HepG2 (cell line): ENCODE measurements around the gene ALX4. TPM values are rescaled to one million over a fixed set of nuclear protein-coding genes. Genes with fewer than 3 reads are reported as not detected.

Source experiments
- ATAC-seq: fragments of 200-7000 bp; cut with Tn5 transposase; 3 replicates; pipeline ENCODE4 v1.9.1; 2020; ENCODE audit warnings: mild to moderate bottlenecking, moderate library complexity
- BruUV-seq: library from RNA; stranded (reverse); fragments of 400-500 nt; replicated peaks from 2 replicates; lab custom pipeline; 2021; lab: Mats Ljungman, UMichigan
- CTCF ChIA-PET: fragments of 300-600 bp; formaldehyde crosslinking; extraction: SDS; loops from one replicate; lab custom pipeline; 2021; ENCODE audit warnings: low total read pairs, inconsistent platforms, low intra/inter-chr PET ratio; lab: Yijun Ruan, JAX
- POLR2A ChIA-PET: fragments of 350-600 bp; sonication (Branson Sonifier 250); formaldehyde crosslinking; loops from one replicate; lab custom pipeline; 2020; ENCODE audit warnings: antibody characterized with exemption, inconsistent platforms; lab: Yijun Ruan, JAX
- DNase-seq: peaks from one replicate; pipeline ENCODE4 v3.0.0-alpha.2; 2015; ENCODE audit warnings: low spot score
- FAIRE-seq: peaks from 3 replicates; lab custom pipeline; 2011; peaks lifted over from hg19 to GRCh38; lab: Jason Lieb, UNC
- H2AFZ ChIP-seq: one replicate; pipeline ENCODE4 v1.6.1; 2011; ENCODE audit warnings: low read length, inconsistent platforms
- H3K27ac ChIP-seq: fragments of 300-600 bp; 3 replicates; pipeline ENCODE4 v1.8.0; 2011; ENCODE audit warnings: mixed run types, mild to moderate bottlenecking, mixed read lengths, low read length, inconsistent platforms; ENCODE audit not compliant: insufficient read depth; ENCODE audit errors: extremely low read length
- H3K27me3 ChIP-seq, 2 experiments: fragments of 200-600 bp in 1 of 2; 2 replicates in 1 of 2; 3 replicates in 1 of 2; pipeline versions ENCODE4 v1.6.0 to v1.8.0; 2011; ENCODE audit warnings: low read length in 2 of 2, mild to moderate bottlenecking in 2 of 2, moderate library complexity in 2 of 2, inconsistent platforms in 1 of 2; ENCODE audit not compliant: insufficient read depth in 2 of 2, control insufficient read depth in 1 of 2
- H3K36me3 ChIP-seq, 2 experiments: fragments of 200-600 bp in 1 of 2; replicated peaks in 1 of 2; 2 replicates in 1 of 2; 3 replicates in 1 of 2; pipeline versions ENCODE4 v1.5.1 to v1.8.0; 2011; ENCODE audit warnings: low read length in 2 of 2, inconsistent platforms in 1 of 2; ENCODE audit not compliant: insufficient read depth in 2 of 2, control insufficient read depth in 1 of 2
- H3K4me1 ChIP-seq: 2 replicates; pipeline ENCODE4 v1.5.1; 2012; ENCODE audit warnings: low read length, inconsistent platforms; ENCODE audit not compliant: insufficient read depth
- H3K4me2 ChIP-seq: 2 replicates; pipeline ENCODE4 v1.6.0; 2011; ENCODE audit warnings: low read depth, low read length, inconsistent platforms
- H3K4me3 ChIP-seq, 3 experiments: fragments of 200-600 bp in 1 of 3; sonication (generic), shearing (Covaris generic) in 1 of 3; replicated peaks in 1 of 3; 2 replicates each; pipeline ENCODE4 v1.5.1; 2011 to 2016; ENCODE audit warnings: low read length in 3 of 3, inconsistent platforms in 2 of 3, low read depth in 2 of 3, mild to moderate bottlenecking in 2 of 3, control low read depth in 1 of 3, mixed read lengths in 1 of 3; ENCODE audit not compliant: insufficient read depth in 1 of 3
- H3K79me2 ChIP-seq: one replicate; pipeline ENCODE4 v1.6.1; 2011; ENCODE audit warnings: low read length, inconsistent platforms; ENCODE audit not compliant: insufficient read depth
- H3K9ac ChIP-seq: 2 replicates; pipeline ENCODE4 v1.6.0; 2011; ENCODE audit warnings: mild to moderate bottlenecking, low read depth, low read length, inconsistent platforms; ENCODE audit not compliant: insufficient read depth
- H3K9me3 ChIP-seq: 2 replicates; pipeline ENCODE4 v1.5.1; 2012; ENCODE audit warnings: mild to moderate bottlenecking, low read length
- H4K20me1 ChIP-seq: 2 replicates; pipeline ENCODE4 v1.6.0; 2011; ENCODE audit warnings: inconsistent platforms, mild to moderate bottlenecking, low read length, moderate library complexity; ENCODE audit not compliant: insufficient read depth
- GATAD2A ChIP-seq: IDR thresholded peaks from 2 replicates; pipeline ENCODE4 v1.6.1; 2016
- HOXD1 ChIP-seq: sonication (generic); formaldehyde crosslinking; IDR thresholded peaks from 2 replicates; pipeline ENCODE4 v1.5.0; 2020; ENCODE audit warnings: missing genetic modification reagents
- NFKB2 ChIP-seq: sonication (generic); formaldehyde crosslinking; IDR thresholded peaks from 2 replicates; pipeline ENCODE4 v1.4.0; 2020; ENCODE audit warnings: missing genetic modification reagents, borderline replicate concordance
- SPEN ChIP-seq: sonication (generic); formaldehyde crosslinking; IDR thresholded peaks from 2 replicates; pipeline ENCODE4 v1.5.1; 2020; ENCODE audit warnings: low read depth, mild to moderate bottlenecking, missing genetic modification reagents
- ZMYM3 ChIP-seq: sonication (generic); formaldehyde crosslinking; IDR thresholded peaks from 2 replicates; pipeline ENCODE4 v1.5.1; 2020; ENCODE audit warnings: mild to moderate bottlenecking, missing genetic modification reagents
- ZNF264 ChIP-seq: sonication (generic); formaldehyde crosslinking; IDR thresholded peaks from 2 replicates; pipeline ENCODE4 v1.4.0; 2020; ENCODE audit warnings: missing genetic modification reagents
- ZNF816 ChIP-seq: sonication (generic); formaldehyde crosslinking; IDR thresholded peaks from 2 replicates; pipeline ENCODE4 v1.8.0; 2022; ENCODE audit warnings: missing genetic modification reagents, mild to moderate bottlenecking, borderline replicate concordance
- WGBS: methylation state at CpG from one replicate; pipeline ENCODE4 v1.1.6; 2017; ENCODE audit warnings: low lambda C conversion rate; 5-methylcytosine and 5-hydroxymethylcytosine counted together
- in situ Hi-C: cut with HindIII; loops from 2 replicates; pipeline ENCODE4 v1.10.0; 2017; ENCODE audit warnings: low pct_unique_long_range_greater_than_20kb; ENCODE audit not compliant: extremely low pct_ligation_motif_present
- intact Hi-C: fragments of 100-400 bp; cut with micrococcal nuclease; formaldehyde crosslinking; loops from one replicate; pipeline ENCODE4 v1.10.0; 2022; ENCODE audit not compliant: unreplicated experiment
- polyA plus RNA-seq, 8 experiments: library from polyadenylated mRNA; depleted of rRNA in 3 of 8; stranded (reverse) in 7 of 8; unstranded in 1 of 8; fragments of >200 nt; fragmentation: Illumina TruSeq in 4 of 8; extraction: Trizol in 4 of 8; gene quantifications; 2 replicates each; pipeline versions ENCODE4 v1.2.1 to v1.2.3, GENCODE V29; 2011 to 2016; ENCODE audit warnings: low read depth in 4 of 8, missing spikeins in 1 of 8, mixed read lengths in 1 of 8; ENCODE audit not compliant: insufficient read depth in 1 of 8
- total RNA-seq, 5 experiments: library from RNA; depleted of rRNA; stranded (reverse); fragments of >200 nt; fragmentation: Illumina TruSeq; extraction: Trizol; gene quantifications; 2 replicates each; pipeline ENCODE4 v1.2.3, GENCODE V29; 2016; ENCODE audit warnings: low read depth in 1 of 5
- TF ChIP-seq, protein P1 (sequence below), 2 experiments: sonication (generic) in 1 of 2; formaldehyde crosslinking in 1 of 2; IDR thresholded peaks; 2 replicates each; pipeline versions ENCODE4 v1.6.1 to v1.9.0; 2014 to 2022; ENCODE audit warnings: antibody characterized with exemption in 1 of 2, borderline replicate concordance in 1 of 2, inconsistent platforms in 1 of 2, low read depth in 1 of 2, missing genetic modification reagents in 1 of 2
- TF ChIP-seq, protein P2 (sequence below): sonication (generic); formaldehyde crosslinking; IDR thresholded peaks from 2 replicates; pipeline ENCODE4 v1.4.0; 2020; ENCODE audit warnings: mild to moderate bottlenecking, low read depth, missing genetic modification reagents
- TF ChIP-seq, protein P3 (sequence below): sonication (generic); formaldehyde crosslinking; IDR thresholded peaks from 2 replicates; pipeline ENCODE4 v1.5.0; 2020; ENCODE audit warnings: missing genetic modification reagents
- TF ChIP-seq, protein P4 (sequence below): sonication (generic); formaldehyde crosslinking; IDR thresholded peaks from 2 replicates; pipeline ENCODE4 v1.5.0; 2020; ENCODE audit warnings: missing genetic modification reagents
- TF ChIP-seq, protein P5 (sequence below): sonication (generic); formaldehyde crosslinking; IDR thresholded peaks from 2 replicates; pipeline ENCODE4 v1.4.0; 2020; ENCODE audit warnings: mild to moderate bottlenecking, missing genetic modification reagents

The ALX4 gene
- total and polyA plus RNA-seq, 2 of the 13 experiments (the other 11 are each of a cell fraction or from before 2014, with no cell fraction given) = not detected

DNA sequence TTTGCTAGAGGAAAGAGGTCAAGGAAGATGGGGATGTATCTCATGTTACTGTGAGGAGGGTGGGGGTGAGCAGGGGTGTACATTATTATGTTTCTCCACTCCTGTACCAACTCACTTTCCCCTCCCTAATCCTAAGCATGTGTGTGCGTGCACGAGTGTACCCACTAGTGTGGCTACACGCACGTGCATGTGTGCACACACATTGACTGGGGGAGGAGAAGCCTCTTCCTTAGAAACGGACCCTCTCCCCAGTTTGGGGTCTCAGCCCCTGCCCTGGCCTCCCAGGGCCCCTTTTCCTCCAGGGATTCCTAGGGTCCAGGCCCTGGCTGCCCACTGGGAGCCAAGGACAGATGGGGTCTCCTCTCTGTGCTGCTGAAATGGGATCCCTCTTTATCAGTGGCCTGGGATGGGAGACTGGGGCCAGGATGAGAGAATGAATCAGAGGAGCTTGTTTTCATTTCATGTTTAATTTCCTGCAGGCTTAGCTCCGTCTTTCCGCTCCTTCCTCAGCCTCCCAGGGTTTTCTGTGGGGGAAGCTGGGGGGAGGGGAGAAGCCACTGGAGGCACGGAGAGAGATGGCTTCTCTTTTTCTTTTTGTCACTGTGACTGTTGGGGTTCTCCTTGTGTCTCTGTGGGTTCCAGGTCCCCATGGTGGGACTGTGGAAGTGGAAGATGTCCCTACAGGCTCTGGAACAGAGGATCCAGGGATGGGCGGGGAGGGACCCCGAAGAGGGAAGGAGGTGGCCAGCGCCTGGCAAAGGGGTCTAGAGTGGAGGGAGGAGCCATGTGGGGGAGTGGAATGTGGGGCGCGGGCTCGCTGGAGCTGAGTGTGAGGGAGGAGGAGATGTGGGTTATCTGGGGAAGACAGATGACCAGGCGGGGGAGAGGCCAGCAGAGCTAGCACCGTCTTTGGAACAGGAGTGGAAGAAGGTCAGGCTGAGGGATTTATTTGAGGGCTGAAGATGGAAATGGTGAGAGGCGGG is 40.3 kb downstream of the ALX4 start:
- no peak for DNase-seq
- H3K4me2 ChIP-seq = no peak overlapping the region
- H3K27ac ChIP-seq = no peak overlapping the region
- POLR2A ChIA-PET = no interaction called here
- WGBS = 56% methylated on average over 17 of the region's 17 CpGs
- H3K9ac ChIP-seq = no peak overlapping the region
- intact Hi-C loops (no loop called here), in situ Hi-C loops (no loop called here)
- no TSS peak for BruUV-seq
- no peaks in the 10 kb centered on the region for H3K79me2 ChIP-seq
- peaks cover 1 to 4% of the 10 kb centered on the region in 2 experiments; a peak in 2 of 5 replicates for H3K27me3 ChIP-seq
- FAIRE-seq = no peak
- H4K20me1 ChIP-seq = no peaks in the 10 kb centered on the region
- H3K36me3 ChIP-seq = no peaks in the 10 kb centered on the region
- H3K4me3 ChIP-seq = no peak overlapping the region
- no peak overlapping the region for H2AFZ ChIP-seq
- ATAC-seq = no peak
- H3K4me1 ChIP-seq = peaks cover 12% of the 10 kb centered on the region
- H3K9me3 ChIP-seq = peaks cover 5% of the 10 kb centered on the region
- CTCF ChIA-PET = no interaction called here
- TF ChIP-seq, protein P1, sequence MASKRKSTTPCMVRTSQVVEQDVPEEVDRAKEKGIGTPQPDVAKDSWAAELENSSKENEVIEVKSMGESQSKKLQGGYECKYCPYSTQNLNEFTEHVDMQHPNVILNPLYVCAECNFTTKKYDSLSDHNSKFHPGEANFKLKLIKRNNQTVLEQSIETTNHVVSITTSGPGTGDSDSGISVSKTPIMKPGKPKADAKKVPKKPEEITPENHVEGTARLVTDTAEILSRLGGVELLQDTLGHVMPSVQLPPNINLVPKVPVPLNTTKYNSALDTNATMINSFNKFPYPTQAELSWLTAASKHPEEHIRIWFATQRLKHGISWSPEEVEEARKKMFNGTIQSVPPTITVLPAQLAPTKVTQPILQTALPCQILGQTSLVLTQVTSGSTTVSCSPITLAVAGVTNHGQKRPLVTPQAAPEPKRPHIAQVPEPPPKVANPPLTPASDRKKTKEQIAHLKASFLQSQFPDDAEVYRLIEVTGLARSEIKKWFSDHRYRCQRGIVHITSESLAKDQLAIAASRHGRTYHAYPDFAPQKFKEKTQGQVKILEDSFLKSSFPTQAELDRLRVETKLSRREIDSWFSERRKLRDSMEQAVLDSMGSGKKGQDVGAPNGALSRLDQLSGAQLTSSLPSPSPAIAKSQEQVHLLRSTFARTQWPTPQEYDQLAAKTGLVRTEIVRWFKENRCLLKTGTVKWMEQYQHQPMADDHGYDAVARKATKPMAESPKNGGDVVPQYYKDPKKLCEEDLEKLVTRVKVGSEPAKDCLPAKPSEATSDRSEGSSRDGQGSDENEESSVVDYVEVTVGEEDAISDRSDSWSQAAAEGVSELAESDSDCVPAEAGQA (IDR thresholded peaks at IDR 0.05; ENCODE audit: low read depth) = no peak
- TF ChIP-seq, protein P1 (CRISPR knock-in tag; IDR thresholded peaks at IDR 0.05; ENCODE audit: borderline replicate concordance) = no peak
- TF ChIP-seq, protein P2, sequence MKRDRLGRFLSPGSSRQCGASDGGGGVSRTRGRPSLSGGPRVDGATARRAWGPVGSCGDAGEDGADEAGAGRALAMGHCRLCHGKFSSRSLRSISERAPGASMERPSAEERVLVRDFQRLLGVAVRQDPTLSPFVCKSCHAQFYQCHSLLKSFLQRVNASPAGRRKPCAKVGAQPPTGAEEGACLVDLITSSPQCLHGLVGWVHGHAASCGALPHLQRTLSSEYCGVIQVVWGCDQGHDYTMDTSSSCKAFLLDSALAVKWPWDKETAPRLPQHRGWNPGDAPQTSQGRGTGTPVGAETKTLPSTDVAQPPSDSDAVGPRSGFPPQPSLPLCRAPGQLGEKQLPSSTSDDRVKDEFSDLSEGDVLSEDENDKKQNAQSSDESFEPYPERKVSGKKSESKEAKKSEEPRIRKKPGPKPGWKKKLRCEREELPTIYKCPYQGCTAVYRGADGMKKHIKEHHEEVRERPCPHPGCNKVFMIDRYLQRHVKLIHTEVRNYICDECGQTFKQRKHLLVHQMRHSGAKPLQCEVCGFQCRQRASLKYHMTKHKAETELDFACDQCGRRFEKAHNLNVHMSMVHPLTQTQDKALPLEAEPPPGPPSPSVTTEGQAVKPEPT = no peak
- no peak for TF ChIP-seq SPEN (CRISPR knock-in tag)
- no peak for TF ChIP-seq HOXD1 (CRISPR knock-in tag)
- TF ChIP-seq, protein P3, sequence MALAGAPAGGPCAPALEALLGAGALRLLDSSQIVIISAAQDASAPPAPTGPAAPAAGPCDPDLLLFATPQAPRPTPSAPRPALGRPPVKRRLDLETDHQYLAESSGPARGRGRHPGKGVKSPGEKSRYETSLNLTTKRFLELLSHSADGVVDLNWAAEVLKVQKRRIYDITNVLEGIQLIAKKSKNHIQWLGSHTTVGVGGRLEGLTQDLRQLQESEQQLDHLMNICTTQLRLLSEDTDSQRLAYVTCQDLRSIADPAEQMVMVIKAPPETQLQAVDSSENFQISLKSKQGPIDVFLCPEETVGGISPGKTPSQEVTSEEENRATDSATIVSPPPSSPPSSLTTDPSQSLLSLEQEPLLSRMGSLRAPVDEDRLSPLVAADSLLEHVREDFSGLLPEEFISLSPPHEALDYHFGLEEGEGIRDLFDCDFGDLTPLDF (CRISPR knock-in tag) = no peak
- TF ChIP-seq, protein P4, sequence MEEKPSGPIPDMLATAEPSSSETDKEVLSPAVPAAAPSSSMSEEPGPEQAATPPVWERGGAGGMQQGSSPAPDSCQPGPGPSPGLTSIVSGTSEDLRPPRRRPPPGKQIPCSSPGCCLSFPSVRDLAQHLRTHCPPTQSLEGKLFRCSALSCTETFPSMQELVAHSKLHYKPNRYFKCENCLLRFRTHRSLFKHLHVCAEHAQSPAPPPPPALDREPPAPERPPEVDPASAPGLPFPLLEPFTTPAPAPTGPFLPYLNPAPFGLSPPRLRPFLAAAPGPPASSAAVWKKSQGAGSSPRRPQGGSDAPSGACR (CRISPR knock-in tag) = no peak
- no peak for TF ChIP-seq ZNF264 (CRISPR knock-in tag)
- TF ChIP-seq GATAD2A (CRISPR knock-in tag) = no peak
- no peak for TF ChIP-seq ZNF816 (CRISPR knock-in tag)
- TF ChIP-seq ZMYM3 (CRISPR knock-in tag) = no peak
- no peak for TF ChIP-seq NFKB2 (CRISPR knock-in tag)
- TF ChIP-seq, protein P5, sequence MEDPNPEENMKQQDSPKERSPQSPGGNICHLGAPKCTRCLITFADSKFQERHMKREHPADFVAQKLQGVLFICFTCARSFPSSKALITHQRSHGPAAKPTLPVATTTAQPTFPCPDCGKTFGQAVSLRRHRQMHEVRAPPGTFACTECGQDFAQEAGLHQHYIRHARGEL (CRISPR knock-in tag) = no peak
